Coronary artery (tissue), 2 donors: Measurements from ENCODE around the gene P2RY11.

ENCODE experiments used
- DNase-seq: peaks from one replicate; pipeline ENCODE4 v3.0.0-alpha.2; 2017; ENCODE audit warnings: low spot score
- H3K27ac ChIP-seq, 2 donors: fragments of 200-600 bp; sonication (generic); one replicate each; pipeline ENCODE4 v1.5.1; 2016 to 2019
- H3K4me3 ChIP-seq: fragments of 200-600 bp; sonication (generic); 2 replicates; pipeline ENCODE4 v1.5.1; 2016; ENCODE audit warnings: mild to moderate bottlenecking, moderate library complexity
- CTCF ChIP-seq: fragments of 200-600 bp; sonication (generic); IDR thresholded peaks from one replicate; pipeline ENCODE4 v1.5.1; 2019; ENCODE audit warnings: antibody characterized with exemption

P2RY11 gene

GRCh38 chr19:10076535-10076934 lies 35.0 kb upstream of the P2RY11 start:
- DNase-seq, result no peak
- H3K27ac ChIP-seq, result no peak overlapping the region
- TF ChIP-seq CTCF, result no peak
- no peak overlapping the region for H3K4me3 ChIP-seq

DNA sequence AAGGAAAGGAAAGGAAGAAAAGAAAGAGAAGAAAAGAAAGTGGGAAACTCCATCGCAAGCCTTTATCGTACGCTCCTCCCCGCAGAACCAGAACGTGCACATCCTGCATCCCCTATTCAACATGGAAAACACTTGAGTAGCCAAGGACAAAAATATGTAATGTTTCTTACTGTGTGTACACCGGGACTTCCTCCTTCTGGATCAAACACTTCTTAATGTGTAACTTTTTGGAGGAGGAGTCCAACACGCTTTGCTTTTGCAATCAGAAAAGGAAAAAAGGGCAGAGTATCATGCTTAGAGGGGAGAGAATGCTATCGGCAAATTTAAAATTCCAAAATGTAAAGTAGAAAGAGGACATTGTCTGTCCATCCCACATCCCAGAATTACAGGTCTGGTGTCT lies 33.2 kb upstream of the P2RY11 start:
- DNase-seq, result no peak
- Histone ChIP-seq H3K27ac (no peak overlapping the region), H3K4me3 (no peak overlapping the region)
- TF ChIP-seq CTCF, result no peak

- Histone ChIP-seq H3K27ac (no peak overlapping the region), H3K4me3 (no peak overlapping the region)
- no peak for DNase-seq
- no peak for TF ChIP-seq CTCF
Measured at GRCh38 chr19:10079031-10079453, 32.5 kb upstream of the P2RY11 start.

DNA sequence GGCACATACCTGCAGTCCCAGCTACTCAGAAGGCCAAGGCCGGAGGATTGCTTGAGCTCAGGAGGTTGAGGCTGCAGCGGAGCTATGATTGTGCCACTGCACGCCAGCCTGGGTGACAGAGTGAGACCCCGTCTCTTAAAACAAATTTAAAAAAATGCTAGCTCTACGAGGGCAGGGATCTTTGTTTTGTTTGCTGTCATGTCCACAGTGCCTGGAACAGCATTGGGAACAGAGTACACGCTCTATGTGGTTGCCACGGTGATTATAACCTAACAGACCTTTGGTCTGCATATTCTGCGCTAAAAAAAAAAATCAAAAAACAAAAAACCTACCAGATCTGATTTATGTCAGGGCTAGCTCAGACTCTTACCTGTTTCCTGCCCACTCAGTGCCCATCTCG lies 27.6 kb upstream of the P2RY11 start:
- Histone ChIP-seq H3K4me3 (no peak overlapping the region), H3K27ac (no peak overlapping the region)
- no peak for TF ChIP-seq CTCF
- no peak for DNase-seq

GRCh38 chr19:10084803-10085202 lies 26.7 kb upstream of the P2RY11 start:
- TF ChIP-seq CTCF, result no peak
- H3K4me3 ChIP-seq, result no peak overlapping the region
- no peak overlapping the region for H3K27ac ChIP-seq
- DNase-seq, result no peak

DNA sequence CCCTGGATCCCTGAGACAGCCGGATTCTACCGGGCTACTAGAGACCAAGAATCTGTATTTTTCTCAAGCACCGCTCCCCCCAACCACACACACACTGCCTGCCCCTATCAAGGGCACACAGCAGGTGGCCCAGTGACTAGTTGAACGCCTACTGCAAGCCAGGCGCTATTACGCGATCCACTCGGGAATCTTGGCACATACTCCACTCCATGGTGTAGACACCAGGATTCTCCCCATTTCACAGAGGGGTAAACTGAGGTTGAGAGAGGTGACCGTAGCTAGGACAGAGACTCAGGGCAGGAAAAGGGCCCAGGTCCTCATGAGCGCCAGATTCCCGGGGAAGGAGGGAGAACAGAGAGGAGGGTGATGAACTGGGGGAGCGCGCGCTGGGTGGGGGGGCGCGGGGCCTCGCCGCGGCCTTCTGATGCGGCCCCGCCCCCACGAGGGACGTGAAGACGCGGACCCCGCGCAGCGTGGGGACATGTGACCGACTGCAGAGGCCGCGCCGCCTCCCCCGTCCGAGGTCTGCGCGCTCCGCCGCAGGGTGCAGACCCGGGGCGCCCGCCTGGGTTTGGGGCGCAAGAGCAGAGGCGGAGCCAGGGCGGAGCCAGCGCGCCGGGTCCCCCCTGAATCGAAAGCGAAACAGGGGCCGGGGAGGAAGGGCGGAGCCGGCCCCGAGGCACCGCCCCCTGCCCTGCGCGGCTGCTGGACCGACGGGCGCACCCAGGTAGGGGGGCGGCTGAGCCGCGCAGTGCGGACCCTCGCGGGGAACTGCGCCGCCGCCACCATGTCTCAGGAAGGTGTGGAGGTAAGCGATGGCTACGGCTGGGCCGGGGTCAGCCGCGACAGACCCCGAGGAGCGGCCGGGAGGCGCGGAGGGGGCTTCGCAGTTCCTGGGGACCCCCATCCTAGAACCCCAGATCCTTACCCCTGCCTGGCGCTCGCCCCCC lies 25.6 kb upstream of the P2RY11 start, which contains the start of gene SHFL:
SHFL (plus strand) TSS at position 677 of the 950 bp plus-strand sequence; CDS start at position 788, 111 bp downstream.
- DNase-seq, result no peak
- no peak for TF ChIP-seq CTCF
- H3K4me3 ChIP-seq, result peak within 1 kb of the TSS; percentile 81
- peak within 1 kb of the TSS; percentile 88 to 91 for H3K27ac ChIP-seq
